Fibroblast of lung (primary cell): ENCODE results near the gene NEK6.

Source experiments
- EZH2 ChIP-seq: IDR thresholded peaks from 2 replicates; pipeline ENCODE4 v1.5.1; 2012; ENCODE audit warnings: low read length, control low read depth, mild to moderate bottlenecking; ENCODE audit errors: missing control alignments
- TF ChIP-seq, protein P1 (sequence below), 2 donors: IDR thresholded peaks in 1 of 2; conservative IDR thresholded peaks in 1 of 2; 1 replicate in 1 of 2; 2 replicates in 1 of 2; pipeline ENCODE4 v1.5.1; 2011 to 2012; ENCODE audit warnings: low read length in 2 of 2, control low read depth in 1 of 2, inconsistent platforms in 1 of 2, low read depth in 1 of 2, mild to moderate bottlenecking in 1 of 2

DNA sequence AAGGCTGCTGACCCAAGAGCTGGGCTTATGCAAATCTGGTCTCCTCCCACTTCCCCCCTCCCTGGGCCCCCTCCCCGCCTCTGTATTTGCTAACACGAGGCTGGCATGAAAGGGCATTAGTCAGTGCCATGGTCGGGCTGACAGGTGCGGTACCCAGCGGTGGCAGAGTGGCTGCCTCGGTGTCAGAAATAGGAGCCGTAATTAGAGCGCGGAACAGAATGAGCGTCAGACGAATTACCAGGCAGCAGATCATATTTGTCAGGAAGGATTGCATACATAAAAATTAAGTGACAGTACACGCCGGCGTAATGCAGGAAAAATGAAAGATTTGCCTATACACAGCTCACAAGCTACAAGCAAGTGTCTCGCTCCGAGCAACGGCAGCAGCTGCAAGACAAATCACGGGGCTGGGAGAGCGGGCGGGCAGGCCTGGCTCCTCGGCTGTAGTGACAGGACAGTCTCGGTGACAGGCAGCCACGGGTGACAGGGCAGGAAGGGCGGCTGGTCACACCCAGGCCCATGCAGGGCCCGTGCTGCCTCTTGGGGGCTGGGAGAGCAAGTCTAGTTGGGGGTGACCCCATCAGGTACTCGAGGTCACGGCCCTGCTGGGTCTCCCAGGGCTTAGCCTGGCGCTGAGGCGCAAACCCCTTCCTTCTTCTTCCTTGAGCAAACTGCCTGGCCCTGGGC, 72.4 kb downstream of the NEK6 start:
- TF ChIP-seq, protein P1, sequence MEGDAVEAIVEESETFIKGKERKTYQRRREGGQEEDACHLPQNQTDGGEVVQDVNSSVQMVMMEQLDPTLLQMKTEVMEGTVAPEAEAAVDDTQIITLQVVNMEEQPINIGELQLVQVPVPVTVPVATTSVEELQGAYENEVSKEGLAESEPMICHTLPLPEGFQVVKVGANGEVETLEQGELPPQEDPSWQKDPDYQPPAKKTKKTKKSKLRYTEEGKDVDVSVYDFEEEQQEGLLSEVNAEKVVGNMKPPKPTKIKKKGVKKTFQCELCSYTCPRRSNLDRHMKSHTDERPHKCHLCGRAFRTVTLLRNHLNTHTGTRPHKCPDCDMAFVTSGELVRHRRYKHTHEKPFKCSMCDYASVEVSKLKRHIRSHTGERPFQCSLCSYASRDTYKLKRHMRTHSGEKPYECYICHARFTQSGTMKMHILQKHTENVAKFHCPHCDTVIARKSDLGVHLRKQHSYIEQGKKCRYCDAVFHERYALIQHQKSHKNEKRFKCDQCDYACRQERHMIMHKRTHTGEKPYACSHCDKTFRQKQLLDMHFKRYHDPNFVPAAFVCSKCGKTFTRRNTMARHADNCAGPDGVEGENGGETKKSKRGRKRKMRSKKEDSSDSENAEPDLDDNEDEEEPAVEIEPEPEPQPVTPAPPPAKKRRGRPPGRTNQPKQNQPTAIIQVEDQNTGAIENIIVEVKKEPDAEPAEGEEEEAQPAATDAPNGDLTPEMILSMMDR (conservative IDR thresholded peaks at IDR 0.05 in 1 of 2, IDR thresholded peaks at IDR 0.05 in 1 of 2; ENCODE audit: low read depth in 1 of 2, low read length in 2 of 2) = no peak
- no peak for TF ChIP-seq EZH2
